GM21360 (cell line): ENCODE results near the gene USP20.

Experiments
- ATAC-seq: cut with Tn5 transposase; IDR thresholded peaks from one replicate; pipeline ENCODE4 v1.9.1; 2021; ENCODE audit warnings: mild to moderate bottlenecking, moderate library complexity; ENCODE audit not compliant: unreplicated experiment

The USP20 gene

GRCh38 chr9:129874261-129875101 lies 39.2 kb downstream of the USP20 start:
- ATAC-seq = no peak

GRCh38 chr9:129875181-129875611 lies 39.9 kb downstream of the USP20 start:
- ATAC-seq = no peak

- no peak for ATAC-seq
Observed at GRCh38 chr9:129875687-129876395, 40.6 kb downstream of the USP20 start.

- no peak for ATAC-seq
Observed at GRCh38 chr9:129876815-129877214, 41.6 kb downstream of the USP20 start.

- ATAC-seq = no peak
Observed at GRCh38 chr9:129878291-129878690, 43.0 kb downstream of the USP20 start.

- no peak for ATAC-seq
Observed at GRCh38 chr9:129879103-129879699, 43.9 kb downstream of the USP20 start.

- no peak for ATAC-seq
Observed at GRCh38 chr9:129879991-129880653, 44.9 kb downstream of the USP20 start.

GRCh38 chr9:129880654-129881546 lies 45.6 kb downstream of the USP20 start:
- ATAC-seq = no peak

- ATAC-seq = no peak
Observed at GRCh38 chr9:129881547-129882324, 46.5 kb downstream of the USP20 start.

- peak; percentile 47 for ATAC-seq
Observed at GRCh38 chr9:129884220-129885017, 49.2 kb downstream of the USP20 start.

GRCh38 chr9:129885018-129885669 lies 49.9 kb downstream of the USP20 start:
- ATAC-seq = no peak

GRCh38 chr9:129885670-129886106 lies 50.4 kb downstream of the USP20 start:
- ATAC-seq = no peak

GRCh38 chr9:129886226-129887174 lies 51.2 kb downstream of the USP20 start:
- no peak for ATAC-seq

GRCh38 chr9:129887334-129888292 lies 52.4 kb downstream of the USP20 start:
- no peak for ATAC-seq

GRCh38 chr9:129888293-129889121 lies 53.2 kb downstream of the USP20 start:
- ATAC-seq = peak; percentile 45
